Measurements from ENCODE around the gene LHX3. TPM values are rescaled to one million over a fixed set of nuclear protein-coding genes. Genes with fewer than 3 reads are reported as not detected.

The LHX3 gene
- total and polyA plus RNA-seq, 2 of the 8 experiments (the other 6 are each of a cell fraction or from before 2014, with no cell fraction given), result 0.02 TPM; not detected in 1

DNA sequence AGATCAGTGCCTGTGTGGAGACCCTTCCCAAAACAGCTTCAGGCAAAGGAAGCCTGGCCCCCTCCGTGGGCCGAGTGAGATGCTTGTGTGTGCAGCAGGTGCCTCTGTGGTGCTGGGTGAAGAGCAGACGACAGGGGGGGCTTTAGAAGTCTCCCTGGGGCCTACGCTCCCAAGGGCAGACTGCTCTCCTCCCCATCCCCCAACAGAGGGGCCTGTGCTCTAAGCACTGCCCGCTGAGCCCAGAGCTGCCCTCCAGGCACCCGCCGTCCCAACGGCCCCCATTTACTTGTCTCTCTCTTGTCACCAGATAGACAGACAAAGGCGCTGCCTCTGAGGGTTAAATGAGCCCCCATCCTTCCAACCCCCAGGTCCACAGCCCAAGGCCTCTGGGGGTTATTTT, 2.7 kb upstream of the LHX3 start:
- H3K23ac ChIP-seq (ENCODE audit: insufficient read length), result no peak overlapping the region

More for the DNA sequence above, 2.7 kb upstream of the LHX3 start:
- Histone ChIP-seq H4K5ac (ENCODE audit: insufficient read length, low read depth, low read length) (no peak overlapping the region), H4K8ac (ENCODE audit: extremely low read depth, insufficient read depth, low read length) (0 out of 2 replicates have a peak overlapping the region, but pooled peaks have one; percentile 25), H2AK5ac (ENCODE audit: low read depth, low read length) (no peak overlapping the region), H3K79me2 (ENCODE audit: control insufficient read depth in 1 of 2, insufficient read depth in 2 of 2, low read length in 2 of 2) (no peaks in the 10 kb centered on the region), H2BK12ac (ENCODE audit: low read depth, low read length) (no peak overlapping the region), H4K91ac (replicated peaks; ENCODE audit: insufficient read length, low read length) (no peak overlapping the region), H3K4me3 (ENCODE audit: extremely low read depth in 1 of 4, insufficient read depth in 2 of 4, low read depth in 3 of 4, low read length in 4 of 4) (no peak overlapping the region), H3K4ac (replicated peaks; ENCODE audit: insufficient read length, low read depth, low read length) (no peak overlapping the region), H3K4me1 (replicated peaks in 1 of 4; ENCODE audit: control insufficient read depth in 3 of 4, insufficient read depth in 4 of 4, low read length in 3 of 4) (peaks cover 2 to 8% (median 4%) of the 10 kb centered on the region in 4 experiments; a peak in 6 of 7 replicates), H3K9me3 (ENCODE audit: insufficient read depth in 2 of 2, low read depth in 1 of 2, low read length in 1 of 2) (no peaks in the 10 kb centered on the region; a peak in 1 of 4 replicates), H3K27me3 (replicated peaks in 1 of 4; ENCODE audit: control insufficient read depth in 3 of 4, extremely low read depth in 1 of 4, insufficient read depth in 3 of 4, low read length in 3 of 4) (peaks cover 22 to 36% (median 34%) of the 10 kb centered on the region in 4 experiments), H2BK15ac (ENCODE audit: low read length) (no peak overlapping the region), H2BK20ac (ENCODE audit: low read length) (no peak overlapping the region), H3K23me2 (ENCODE audit: low read depth, low read length) (peaks cover 6% of the 10 kb centered on the region; the same call in 1 of the 2 replicates), H2BK5ac (ENCODE audit: low read depth, low read length) (no peak overlapping the region), H3K79me1 (ENCODE audit: low read depth, low read length) (peaks cover 4% of the 10 kb centered on the region; the same call in 1 of the 2 replicates), H3K36me3 (ENCODE audit: control insufficient read depth in 2 of 4, insufficient read depth in 4 of 4, low read length in 3 of 4) (peaks cover 2 to 20% (median 4%) of the 10 kb centered on the region in 4 experiments; a peak in 3 of 8 replicates), H2AFZ (ENCODE audit: low read length) (no peak overlapping the region), H3K56ac (replicated peaks; ENCODE audit: insufficient read length, low read depth, low read length) (no peak overlapping the region), H2BK120ac (replicated peaks; ENCODE audit: low read depth, low read length) (no peak overlapping the region), H3K9ac (replicated peaks in 1 of 4; ENCODE audit: extremely low read depth in 1 of 4, low read depth in 3 of 4, low read length in 3 of 4) (no peak overlapping the region), H4K20me1 (replicated peaks in 1 of 2; ENCODE audit: control insufficient read depth in 1 of 2, insufficient read depth in 2 of 2, low read length in 2 of 2) (peaks cover 30 to 42% of the 10 kb centered on the region in 2 experiments), H3K4me2 (ENCODE audit: insufficient read depth in 1 of 2, low read depth in 2 of 2, low read length in 2 of 2) (no peak overlapping the region), H3K27ac (ENCODE audit: low read depth, low read length) (no peak overlapping the region), H3K14ac (ENCODE audit: insufficient read length) (no peak overlapping the region), H3K18ac (ENCODE audit: extremely low read depth, low read length) (no peak overlapping the region)
- DNase-seq (ENCODE audit: low read depth in 1 of 2, low spot score in 2 of 2) (no peak), FAIRE-seq (no peak)
- CTCF ChIA-PET (ENCODE audit: partially characterized antibody), result interaction anchor here (0.7 to 5.0 kb wide), 6 partner anchors 9 to 76 kb away, joined by 3 to 26 read pairs (median 8); no protein-coding TSS in a partner anchor
- POLR2A ChIA-PET (ENCODE audit: partially characterized antibody), result interaction anchor here (0.8 kb wide), 1 partner anchor 10 kb away, joined by 3 read pairs; no protein-coding TSS in a partner anchor
- no peak for TF ChIP-seq TEAD4 (IDR thresholded peaks at IDR 0.05; ENCODE audit: low read depth, low read length)
- WGBS, 2 experiments (ENCODE audit: extremely low coverage in 1 of 2, insufficient coverage in 1 of 2, insufficient read length in 1 of 2, insufficient replicate concordance in 2 of 2, low coverage in 1 of 2, low lambda C conversion rate in 2 of 2, missing lambda C conversion rate in 1 of 2), result 85% methylated on average over 9 of the region's 9 CpGs; no CpG with 5 or more reads in 1 of the 2 experiments

Measured in H1 (cell line).